ENCODE data around the gene TCERG1L. TPM values are rescaled to one million over a fixed set of nuclear protein-coding genes. Genes with fewer than 3 reads are reported as not detected.

The TCERG1L gene
- total RNA-seq, 1 experiment from 2014 or later, result 1.5 TPM

DNA sequence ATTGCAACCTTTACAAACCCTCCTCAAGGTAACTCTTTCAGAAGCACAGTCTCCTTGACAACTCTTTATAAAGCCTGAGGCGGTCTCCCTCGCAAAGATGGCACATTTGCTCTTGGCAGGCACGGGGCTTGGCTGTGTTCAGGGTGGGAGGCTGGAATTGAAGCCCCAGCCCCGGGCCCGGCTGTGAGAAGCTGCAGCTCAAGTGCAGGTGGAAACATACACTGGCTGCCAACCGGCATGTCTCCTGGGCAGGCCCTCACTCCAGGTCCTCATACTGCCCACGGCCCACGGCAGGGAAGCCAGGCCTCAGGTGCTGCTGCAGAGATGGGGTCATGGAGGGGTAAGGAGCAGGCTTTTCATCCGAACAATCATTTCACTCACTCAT lies 194.5 kb downstream of the TCERG1L start (continued):
- TF ChIP-seq, protein P1, sequence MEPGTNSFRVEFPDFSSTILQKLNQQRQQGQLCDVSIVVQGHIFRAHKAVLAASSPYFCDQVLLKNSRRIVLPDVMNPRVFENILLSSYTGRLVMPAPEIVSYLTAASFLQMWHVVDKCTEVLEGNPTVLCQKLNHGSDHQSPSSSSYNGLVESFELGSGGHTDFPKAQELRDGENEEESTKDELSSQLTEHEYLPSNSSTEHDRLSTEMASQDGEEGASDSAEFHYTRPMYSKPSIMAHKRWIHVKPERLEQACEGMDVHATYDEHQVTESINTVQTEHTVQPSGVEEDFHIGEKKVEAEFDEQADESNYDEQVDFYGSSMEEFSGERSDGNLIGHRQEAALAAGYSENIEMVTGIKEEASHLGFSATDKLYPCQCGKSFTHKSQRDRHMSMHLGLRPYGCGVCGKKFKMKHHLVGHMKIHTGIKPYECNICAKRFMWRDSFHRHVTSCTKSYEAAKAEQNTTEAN (CRISPR knock-in tag; IDR thresholded peaks at IDR 0.05), result no peak
- TF ChIP-seq CREB1 (CRISPR knock-in tag; IDR thresholded peaks at IDR 0.05) (no peak), ZBTB21 (CRISPR knock-in tag; IDR thresholded peaks at IDR 0.05; ENCODE audit: borderline replicate concordance) (no peak), NR2C2 (CRISPR knock-in tag; IDR thresholded peaks at IDR 0.05) (no peak), TEAD4 (CRISPR knock-in tag; IDR thresholded peaks at IDR 0.05) (no peak), CBFB (CRISPR knock-in tag; IDR thresholded peaks at IDR 0.05; ENCODE audit: low read depth) (no peak), SP1 (CRISPR knock-in tag; conservative IDR thresholded peaks at IDR 0.05) (no peak), SMAD3 (CRISPR knock-in tag; IDR thresholded peaks at IDR 0.05; ENCODE audit: borderline replicate concordance) (no peak), ZNF138 (CRISPR knock-in tag; conservative IDR thresholded peaks at IDR 0.05) (no peak), ETV6 (CRISPR knock-in tag; IDR thresholded peaks at IDR 0.05) (no peak), MXD4 (CRISPR knock-in tag; IDR thresholded peaks at IDR 0.05; ENCODE audit: borderline replicate concordance) (no peak), SOX15 (CRISPR knock-in tag; IDR thresholded peaks at IDR 0.05) (no peak)
- TF ChIP-seq, protein P2, sequence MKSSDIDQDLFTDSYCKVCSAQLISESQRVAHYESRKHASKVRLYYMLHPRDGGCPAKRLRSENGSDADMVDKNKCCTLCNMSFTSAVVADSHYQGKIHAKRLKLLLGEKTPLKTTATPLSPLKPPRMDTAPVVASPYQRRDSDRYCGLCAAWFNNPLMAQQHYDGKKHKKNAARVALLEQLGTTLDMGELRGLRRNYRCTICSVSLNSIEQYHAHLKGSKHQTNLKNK (CRISPR knock-in tag; IDR thresholded peaks at IDR 0.05), result no peak
- TF ChIP-seq, protein P3, sequence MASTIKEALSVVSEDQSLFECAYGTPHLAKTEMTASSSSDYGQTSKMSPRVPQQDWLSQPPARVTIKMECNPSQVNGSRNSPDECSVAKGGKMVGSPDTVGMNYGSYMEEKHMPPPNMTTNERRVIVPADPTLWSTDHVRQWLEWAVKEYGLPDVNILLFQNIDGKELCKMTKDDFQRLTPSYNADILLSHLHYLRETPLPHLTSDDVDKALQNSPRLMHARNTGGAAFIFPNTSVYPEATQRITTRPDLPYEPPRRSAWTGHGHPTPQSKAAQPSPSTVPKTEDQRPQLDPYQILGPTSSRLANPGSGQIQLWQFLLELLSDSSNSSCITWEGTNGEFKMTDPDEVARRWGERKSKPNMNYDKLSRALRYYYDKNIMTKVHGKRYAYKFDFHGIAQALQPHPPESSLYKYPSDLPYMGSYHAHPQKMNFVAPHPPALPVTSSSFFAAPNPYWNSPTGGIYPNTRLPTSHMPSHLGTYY (CRISPR knock-in tag; IDR thresholded peaks at IDR 0.05), result no peak
- TF ChIP-seq, protein P4, sequence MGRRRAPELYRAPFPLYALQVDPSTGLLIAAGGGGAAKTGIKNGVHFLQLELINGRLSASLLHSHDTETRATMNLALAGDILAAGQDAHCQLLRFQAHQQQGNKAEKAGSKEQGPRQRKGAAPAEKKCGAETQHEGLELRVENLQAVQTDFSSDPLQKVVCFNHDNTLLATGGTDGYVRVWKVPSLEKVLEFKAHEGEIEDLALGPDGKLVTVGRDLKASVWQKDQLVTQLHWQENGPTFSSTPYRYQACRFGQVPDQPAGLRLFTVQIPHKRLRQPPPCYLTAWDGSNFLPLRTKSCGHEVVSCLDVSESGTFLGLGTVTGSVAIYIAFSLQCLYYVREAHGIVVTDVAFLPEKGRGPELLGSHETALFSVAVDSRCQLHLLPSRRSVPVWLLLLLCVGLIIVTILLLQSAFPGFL (CRISPR knock-in tag; IDR thresholded peaks at IDR 0.05; ENCODE audit: borderline replicate concordance), result no peak

DNA sequence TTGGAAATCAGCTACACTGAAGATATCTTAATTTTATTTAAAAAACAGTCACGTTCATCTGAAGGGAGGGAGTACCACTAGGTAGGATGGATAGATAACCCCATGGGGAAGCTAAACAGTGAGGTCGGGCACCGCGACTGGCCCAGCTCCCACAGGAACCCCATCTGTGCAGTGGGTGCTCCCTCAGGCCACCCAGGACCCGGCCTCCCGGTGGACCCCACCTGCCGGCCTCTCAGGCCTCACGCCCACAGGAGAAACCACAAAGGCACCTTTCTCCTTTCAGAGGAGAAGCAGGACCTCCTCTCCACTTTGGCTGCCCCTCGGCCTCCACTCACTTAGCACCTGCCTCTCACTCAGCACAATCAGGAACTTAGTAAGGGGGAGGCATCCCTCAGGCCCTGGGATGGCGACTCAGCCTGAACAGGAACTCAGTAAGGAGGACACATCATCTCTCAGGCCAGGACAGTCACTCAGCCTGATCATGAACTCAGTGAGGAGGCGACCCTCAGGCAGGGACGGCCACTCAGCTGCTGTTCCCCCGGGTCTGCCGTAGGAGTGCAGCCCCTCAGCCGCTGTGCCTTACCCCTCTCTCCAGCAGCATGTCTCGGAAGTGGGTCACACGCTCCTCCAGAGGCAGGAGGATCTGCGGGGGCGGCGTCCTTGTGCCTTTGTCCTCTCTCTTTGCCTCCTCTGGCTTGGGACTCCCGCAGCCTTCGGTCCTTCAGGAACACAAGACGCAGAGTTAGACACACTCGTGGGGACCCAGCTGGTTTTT lies 195.1 kb downstream of the TCERG1L start:
- Mint-ChIP-seq H3K36me3 (peaks cover 39% of the 10 kb centered on the region), H3K27ac (no peak overlapping the region), H3K27me3 (ENCODE audit: low read depth) (peaks cover 8% of the 10 kb centered on the region), H3K9me3 (peaks cover 37% of the 10 kb centered on the region), H3K4me3 (no peak overlapping the region), H3K4me1 (no peaks in the 10 kb centered on the region)
- ATAC-seq (no peak), DNase-seq (ENCODE audit: low spot score) (no peak)
- ChIA-PET CTCF (no interaction called here), POLR2A (no interaction called here)
- TF ChIP-seq, protein P5, sequence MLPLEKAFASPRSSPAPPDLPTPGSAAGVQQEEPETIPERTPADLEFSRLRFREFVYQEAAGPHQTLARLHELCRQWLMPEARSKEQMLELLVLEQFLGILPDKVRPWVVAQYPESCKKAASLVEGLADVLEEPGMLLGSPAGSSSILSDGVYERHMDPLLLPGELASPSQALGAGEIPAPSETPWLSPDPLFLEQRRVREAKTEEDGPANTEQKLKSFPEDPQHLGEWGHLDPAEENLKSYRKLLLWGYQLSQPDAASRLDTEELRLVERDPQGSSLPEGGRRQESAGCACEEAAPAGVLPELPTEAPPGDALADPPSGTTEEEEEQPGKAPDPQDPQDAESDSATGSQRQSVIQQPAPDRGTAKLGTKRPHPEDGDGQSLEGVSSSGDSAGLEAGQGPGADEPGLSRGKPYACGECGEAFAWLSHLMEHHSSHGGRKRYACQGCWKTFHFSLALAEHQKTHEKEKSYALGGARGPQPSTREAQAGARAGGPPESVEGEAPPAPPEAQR (CRISPR knock-in tag; IDR thresholded peaks at IDR 0.05), result no peak
- TF ChIP-seq, protein P1 (CRISPR knock-in tag; IDR thresholded peaks at IDR 0.05), result no peak
- TF ChIP-seq HMGA2 (CRISPR knock-in tag; IDR thresholded peaks at IDR 0.05), result no peak
- no peak for TF ChIP-seq TEAD1 (CRISPR knock-in tag; IDR thresholded peaks at IDR 0.05)
- TF ChIP-seq, protein P6, sequence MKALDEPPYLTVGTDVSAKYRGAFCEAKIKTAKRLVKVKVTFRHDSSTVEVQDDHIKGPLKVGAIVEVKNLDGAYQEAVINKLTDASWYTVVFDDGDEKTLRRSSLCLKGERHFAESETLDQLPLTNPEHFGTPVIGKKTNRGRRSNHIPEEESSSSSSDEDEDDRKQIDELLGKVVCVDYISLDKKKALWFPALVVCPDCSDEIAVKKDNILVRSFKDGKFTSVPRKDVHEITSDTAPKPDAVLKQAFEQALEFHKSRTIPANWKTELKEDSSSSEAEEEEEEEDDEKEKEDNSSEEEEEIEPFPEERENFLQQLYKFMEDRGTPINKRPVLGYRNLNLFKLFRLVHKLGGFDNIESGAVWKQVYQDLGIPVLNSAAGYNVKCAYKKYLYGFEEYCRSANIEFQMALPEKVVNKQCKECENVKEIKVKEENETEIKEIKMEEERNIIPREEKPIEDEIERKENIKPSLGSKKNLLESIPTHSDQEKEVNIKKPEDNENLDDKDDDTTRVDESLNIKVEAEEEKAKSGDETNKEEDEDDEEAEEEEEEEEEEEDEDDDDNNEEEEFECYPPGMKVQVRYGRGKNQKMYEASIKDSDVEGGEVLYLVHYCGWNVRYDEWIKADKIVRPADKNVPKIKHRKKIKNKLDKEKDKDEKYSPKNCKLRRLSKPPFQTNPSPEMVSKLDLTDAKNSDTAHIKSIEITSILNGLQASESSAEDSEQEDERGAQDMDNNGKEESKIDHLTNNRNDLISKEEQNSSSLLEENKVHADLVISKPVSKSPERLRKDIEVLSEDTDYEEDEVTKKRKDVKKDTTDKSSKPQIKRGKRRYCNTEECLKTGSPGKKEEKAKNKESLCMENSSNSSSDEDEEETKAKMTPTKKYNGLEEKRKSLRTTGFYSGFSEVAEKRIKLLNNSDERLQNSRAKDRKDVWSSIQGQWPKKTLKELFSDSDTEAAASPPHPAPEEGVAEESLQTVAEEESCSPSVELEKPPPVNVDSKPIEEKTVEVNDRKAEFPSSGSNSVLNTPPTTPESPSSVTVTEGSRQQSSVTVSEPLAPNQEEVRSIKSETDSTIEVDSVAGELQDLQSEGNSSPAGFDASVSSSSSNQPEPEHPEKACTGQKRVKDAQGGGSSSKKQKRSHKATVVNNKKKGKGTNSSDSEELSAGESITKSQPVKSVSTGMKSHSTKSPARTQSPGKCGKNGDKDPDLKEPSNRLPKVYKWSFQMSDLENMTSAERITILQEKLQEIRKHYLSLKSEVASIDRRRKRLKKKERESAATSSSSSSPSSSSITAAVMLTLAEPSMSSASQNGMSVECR (CRISPR knock-in tag; IDR thresholded peaks at IDR 0.05; ENCODE audit: borderline replicate concordance), result no peak
- TF ChIP-seq, protein P2 (CRISPR knock-in tag; IDR thresholded peaks at IDR 0.05), result no peak
- no peak for TF ChIP-seq RORB (CRISPR knock-in tag; IDR thresholded peaks at IDR 0.05)
- TF ChIP-seq JAZF1 (CRISPR knock-in tag; IDR thresholded peaks at IDR 0.05), result no peak
- no peak for TF ChIP-seq EMX1 (CRISPR knock-in tag; IDR thresholded peaks at IDR 0.05)
- TF ChIP-seq TCF7 (CRISPR knock-in tag; IDR thresholded peaks at IDR 0.05; ENCODE audit: low read depth), result no peak
- no peak for TF ChIP-seq RELA (CRISPR knock-in tag; IDR thresholded peaks at IDR 0.05; ENCODE audit: borderline replicate concordance)
- no peak for TF ChIP-seq SMAD4 (CRISPR knock-in tag; IDR thresholded peaks at IDR 0.05)

All from WTC11 (cell line).